ENCODE results near the gene CLEC2L. TPM values are rescaled to one million over a fixed set of nuclear protein-coding genes. Genes with fewer than 3 reads are reported as not detected.
A peak's percentile ranks its signal among the peaks of the same experiment; 100 is the strongest.

CLEC2L gene
- total and polyA plus RNA-seq, 2 experiments from 2014 or later, result not detected

DNA sequence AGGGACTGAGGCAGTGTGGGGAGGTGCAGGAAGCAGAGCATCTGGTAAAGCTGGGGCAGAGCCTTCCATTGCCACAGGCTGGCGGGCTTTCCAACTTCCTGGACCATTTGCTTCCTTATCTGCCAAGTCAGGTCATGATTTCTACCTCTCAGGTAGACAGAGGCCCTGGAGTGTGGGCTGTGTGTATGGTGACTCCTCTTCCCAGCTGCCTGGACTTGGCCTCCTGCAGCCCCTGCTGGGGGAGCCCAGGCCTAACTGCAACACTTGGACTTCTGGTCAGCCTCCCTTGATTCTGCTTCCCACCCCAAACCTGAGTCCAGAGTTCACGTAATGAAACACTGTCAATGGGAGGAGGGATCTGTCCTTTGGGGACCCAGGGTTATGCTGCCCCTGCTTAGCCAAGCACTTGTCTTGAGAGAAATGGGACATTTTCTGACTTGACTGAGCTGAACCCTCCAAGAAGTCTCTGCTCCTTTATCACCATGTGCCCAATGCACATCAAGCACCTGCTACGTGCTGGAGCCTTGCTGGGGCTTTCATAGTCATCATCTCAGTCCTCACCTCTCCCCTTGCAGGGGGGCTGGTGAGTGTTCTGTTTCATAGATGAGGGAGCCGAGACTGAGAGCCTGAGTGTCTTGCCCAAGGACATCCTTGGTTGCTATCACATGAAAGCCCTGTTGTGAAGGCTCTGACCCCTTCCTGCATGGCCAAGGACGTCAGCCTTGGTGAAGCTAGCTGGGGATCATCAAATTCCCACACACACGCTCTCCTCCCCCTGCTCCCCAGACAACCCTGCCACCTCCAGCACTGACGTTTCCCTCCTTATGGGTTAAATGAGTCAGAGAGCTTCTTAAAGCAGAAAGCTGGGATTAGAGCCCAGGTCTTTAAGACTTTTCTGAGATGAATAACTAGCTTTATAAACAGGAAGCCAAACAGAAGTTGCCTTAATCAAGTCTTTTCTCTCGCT lies 3.4 kb downstream of the CLEC2L start:
- Histone ChIP-seq H2AFZ (no peak overlapping the region), H4K20me1 (ENCODE audit: insufficient read depth, poor library complexity, severe bottlenecking) (no peaks in the 10 kb centered on the region)

DNA sequence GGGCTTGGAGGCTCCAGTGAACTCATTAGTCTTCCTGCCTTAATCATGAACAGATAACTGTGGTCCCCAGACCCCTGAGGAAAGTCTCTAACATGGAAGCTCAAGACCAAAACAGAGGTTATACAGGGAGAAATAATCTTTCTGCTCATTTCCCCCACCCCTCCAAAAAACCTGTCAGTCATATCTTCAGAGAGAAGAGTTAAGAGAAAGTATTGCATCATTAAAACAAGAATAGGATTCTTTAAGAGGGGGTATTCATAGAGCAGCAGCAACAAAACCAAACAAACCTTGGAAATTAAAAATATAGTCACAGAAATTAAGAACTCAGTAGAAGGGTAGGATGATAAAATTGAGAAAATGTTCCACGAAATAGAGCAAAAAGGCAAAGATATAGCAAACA lies 7.6 kb downstream of the CLEC2L start:
- DNase-seq (ENCODE audit: low spot score), result no peak
- no peaks in the 10 kb centered on the region for H3K79me2 ChIP-seq
- no peak overlapping the region for H3K4me3 ChIP-seq
- no peaks in the 10 kb centered on the region for H4K20me1 ChIP-seq (ENCODE audit: insufficient read depth, poor library complexity, severe bottlenecking)
- 83% methylated on average over 1 of the region's 1 CpG for WGBS (ENCODE audit: low lambda C conversion rate, missing lambda C conversion rate)
- no peak overlapping the region for H3K4me2 ChIP-seq
- H2AFZ ChIP-seq, result no peak overlapping the region
- H3K9me3 ChIP-seq (ENCODE audit: low read depth), result no peaks in the 10 kb centered on the region
- no peaks in the 10 kb centered on the region for H3K27me3 ChIP-seq
- no peak overlapping the region for H3K27ac ChIP-seq
- H3K36me3 ChIP-seq (replicated peaks; ENCODE audit: insufficient read depth, low read depth), result no peaks in the 10 kb centered on the region
- H3K9me2 ChIP-seq (replicated peaks; ENCODE audit: insufficient read depth), result no peaks in the 10 kb centered on the region
- H3K4me1 ChIP-seq (ENCODE audit: insufficient read depth), result no peaks in the 10 kb centered on the region
- TF ChIP-seq EZH2 (IDR thresholded peaks at IDR 0.05; ENCODE audit: borderline replicate concordance) (no peak), EZH2phosphoT487 (IDR thresholded peaks at IDR 0.05; ENCODE audit: low read depth, severe bottlenecking, unreplicated experiment) (no peak)
- TF ChIP-seq, protein P1, sequence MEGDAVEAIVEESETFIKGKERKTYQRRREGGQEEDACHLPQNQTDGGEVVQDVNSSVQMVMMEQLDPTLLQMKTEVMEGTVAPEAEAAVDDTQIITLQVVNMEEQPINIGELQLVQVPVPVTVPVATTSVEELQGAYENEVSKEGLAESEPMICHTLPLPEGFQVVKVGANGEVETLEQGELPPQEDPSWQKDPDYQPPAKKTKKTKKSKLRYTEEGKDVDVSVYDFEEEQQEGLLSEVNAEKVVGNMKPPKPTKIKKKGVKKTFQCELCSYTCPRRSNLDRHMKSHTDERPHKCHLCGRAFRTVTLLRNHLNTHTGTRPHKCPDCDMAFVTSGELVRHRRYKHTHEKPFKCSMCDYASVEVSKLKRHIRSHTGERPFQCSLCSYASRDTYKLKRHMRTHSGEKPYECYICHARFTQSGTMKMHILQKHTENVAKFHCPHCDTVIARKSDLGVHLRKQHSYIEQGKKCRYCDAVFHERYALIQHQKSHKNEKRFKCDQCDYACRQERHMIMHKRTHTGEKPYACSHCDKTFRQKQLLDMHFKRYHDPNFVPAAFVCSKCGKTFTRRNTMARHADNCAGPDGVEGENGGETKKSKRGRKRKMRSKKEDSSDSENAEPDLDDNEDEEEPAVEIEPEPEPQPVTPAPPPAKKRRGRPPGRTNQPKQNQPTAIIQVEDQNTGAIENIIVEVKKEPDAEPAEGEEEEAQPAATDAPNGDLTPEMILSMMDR (IDR thresholded peaks at IDR 0.05; ENCODE audit: poor library complexity), result no peak

More for the DNA sequence above, 3.4 kb downstream of the CLEC2L start:
- peaks cover 33% of the 10 kb centered on the region for H3K27me3 ChIP-seq
- H3K4me3 ChIP-seq, result no peak overlapping the region
- TF ChIP-seq EZH2phosphoT487 (IDR thresholded peaks at IDR 0.05; ENCODE audit: low read depth, severe bottlenecking, unreplicated experiment), result no peak
- H3K9me2 ChIP-seq (replicated peaks; ENCODE audit: insufficient read depth), result no peaks in the 10 kb centered on the region
- H3K27ac ChIP-seq, result no peak overlapping the region
- no peaks in the 10 kb centered on the region for H3K4me1 ChIP-seq (ENCODE audit: insufficient read depth)
- no peaks in the 10 kb centered on the region for H3K79me2 ChIP-seq
- H3K36me3 ChIP-seq (replicated peaks; ENCODE audit: insufficient read depth, low read depth), result no peaks in the 10 kb centered on the region
- H3K9me3 ChIP-seq (ENCODE audit: low read depth), result no peaks in the 10 kb centered on the region
- no peak overlapping the region for H3K4me2 ChIP-seq
- DNase-seq (ENCODE audit: low spot score), result peak; percentile 60
- WGBS (ENCODE audit: low lambda C conversion rate, missing lambda C conversion rate), result 70% methylated on average over 8 of the region's 8 CpGs

DNA sequence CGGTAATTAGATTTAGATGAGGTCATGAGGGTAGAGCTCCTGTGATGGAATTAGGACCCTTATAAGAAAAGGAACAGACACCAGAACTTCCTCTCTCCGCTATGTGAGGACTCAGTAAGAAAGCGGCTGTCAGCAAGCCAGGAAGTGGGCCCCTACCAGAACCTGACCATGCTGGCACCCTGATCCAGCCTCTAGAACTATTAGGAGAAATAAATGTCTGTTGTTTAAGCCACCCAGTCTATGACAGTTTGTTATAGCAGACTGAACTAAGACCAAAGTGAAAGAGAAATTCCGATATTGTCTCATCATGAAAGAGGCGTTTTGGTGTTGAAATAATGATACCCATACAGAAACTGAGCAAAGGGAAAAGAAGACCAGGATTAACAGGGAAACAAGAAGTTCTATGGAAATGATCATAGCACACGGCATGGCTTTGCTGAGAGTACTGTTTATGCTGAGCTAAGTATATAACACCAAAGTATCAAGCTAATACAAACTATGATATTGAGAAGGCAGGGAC lies 9.2 kb downstream of the CLEC2L start:
- Histone ChIP-seq H3K4me1 (ENCODE audit: insufficient read depth) (no peaks in the 10 kb centered on the region), H2AFZ (no peak overlapping the region), H4K20me1 (ENCODE audit: insufficient read depth, poor library complexity, severe bottlenecking) (no peaks in the 10 kb centered on the region), H3K27me3 (no peaks in the 10 kb centered on the region), H3K9me3 (ENCODE audit: low read depth) (no peaks in the 10 kb centered on the region), H3K36me3 (replicated peaks; ENCODE audit: insufficient read depth, low read depth) (no peaks in the 10 kb centered on the region), H3K27ac (no peak overlapping the region), H3K4me2 (no peak overlapping the region), H3K4me3 (no peak overlapping the region), H3K79me2 (no peaks in the 10 kb centered on the region), H3K9me2 (replicated peaks; ENCODE audit: insufficient read depth) (no peaks in the 10 kb centered on the region)
- WGBS (ENCODE audit: low lambda C conversion rate, missing lambda C conversion rate), result 87% methylated on average over 6 of the region's 6 CpGs
- no peak for TF ChIP-seq EZH2 (IDR thresholded peaks at IDR 0.05; ENCODE audit: borderline replicate concordance)
- TF ChIP-seq EZH2phosphoT487 (IDR thresholded peaks at IDR 0.05; ENCODE audit: low read depth, severe bottlenecking, unreplicated experiment), result no peak
- TF ChIP-seq, protein P1 (IDR thresholded peaks at IDR 0.05; ENCODE audit: poor library complexity), result no peak
- DNase-seq (ENCODE audit: low spot score), result no peak

DNA sequence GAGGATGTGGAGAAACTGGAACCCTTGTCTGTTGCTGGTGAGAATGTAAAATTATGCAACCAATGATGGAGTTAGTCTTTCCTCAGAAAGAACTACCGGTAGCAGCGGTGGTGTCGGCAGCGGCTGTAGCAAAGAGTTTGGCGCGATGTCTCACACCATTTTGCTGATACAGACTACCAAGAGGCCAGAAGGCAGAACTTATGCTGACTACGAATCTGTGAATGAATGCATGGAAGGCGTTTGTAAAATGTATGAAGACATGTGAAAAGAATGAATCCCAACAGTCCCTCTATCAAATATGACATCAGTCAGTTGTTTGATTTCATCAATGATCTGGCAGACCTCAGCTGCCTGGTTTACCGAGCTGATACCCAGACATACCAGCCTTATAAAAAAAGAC lies 10.6 kb downstream of the CLEC2L start:
- no peak overlapping the region for H3K27ac ChIP-seq
- H3K4me3 ChIP-seq, result no peak overlapping the region
- no peaks in the 10 kb centered on the region for H3K9me3 ChIP-seq (ENCODE audit: low read depth)
- H3K36me3 ChIP-seq (replicated peaks; ENCODE audit: insufficient read depth, low read depth), result no peaks in the 10 kb centered on the region
- 91% methylated on average over 9 of the region's 9 CpGs for WGBS (ENCODE audit: low lambda C conversion rate, missing lambda C conversion rate)
- TF ChIP-seq EZH2 (IDR thresholded peaks at IDR 0.05; ENCODE audit: borderline replicate concordance), result no peak
- TF ChIP-seq, protein P1 (IDR thresholded peaks at IDR 0.05; ENCODE audit: poor library complexity), result no peak
- no peak for TF ChIP-seq EZH2phosphoT487 (IDR thresholded peaks at IDR 0.05; ENCODE audit: low read depth, severe bottlenecking, unreplicated experiment)
- H3K9me2 ChIP-seq (replicated peaks; ENCODE audit: insufficient read depth), result no peaks in the 10 kb centered on the region
- H3K4me2 ChIP-seq, result no peak overlapping the region
- no peak for DNase-seq (ENCODE audit: low spot score)
- H4K20me1 ChIP-seq (ENCODE audit: insufficient read depth, poor library complexity, severe bottlenecking), result no peaks in the 10 kb centered on the region
- no peak overlapping the region for H2AFZ ChIP-seq
- no peaks in the 10 kb centered on the region for H3K79me2 ChIP-seq
- H3K4me1 ChIP-seq (ENCODE audit: insufficient read depth), result no peaks in the 10 kb centered on the region
- no peaks in the 10 kb centered on the region for H3K27me3 ChIP-seq

All from hepatocyte (in vitro differentiated cells).